Subcutaneous abdominal adipose tissue (tissue), 5 donors: ENCODE results near the gene AP1S3.
"Not testable (repeated sequence)": the region's sequence is repeated elsewhere in the genome, so short reads cannot be mapped to it uniquely, and the experiment has no call there.

ENCODE experiments used
- H3K27ac ChIP-seq: one replicate; pipeline ENCODE4 v1.7.0; 2013; ENCODE audit warnings: low read depth, mild to moderate bottlenecking, inconsistent platforms, low read length, moderate library complexity
- H3K27me3 ChIP-seq, 5 donors: one replicate each; pipeline ENCODE4 v1.7.0; 2013; ENCODE audit warnings: low read length in 5 of 5, inconsistent platforms in 1 of 5; ENCODE audit not compliant: control insufficient read depth in 5 of 5, insufficient read depth in 4 of 5
- H3K36me3 ChIP-seq, 5 donors: one replicate each; pipeline ENCODE4 v1.7.0; 2013; ENCODE audit warnings: low read length in 5 of 5; ENCODE audit not compliant: control insufficient read depth in 5 of 5, insufficient read depth in 5 of 5
- H3K4me1 ChIP-seq, 5 donors: one replicate each; pipeline ENCODE4 v1.7.0; 2013; ENCODE audit warnings: low read length in 5 of 5, mild to moderate bottlenecking in 3 of 5, moderate library complexity in 1 of 5; ENCODE audit not compliant: control insufficient read depth in 5 of 5, insufficient read depth in 5 of 5
- H3K4me3 ChIP-seq, 5 donors: one replicate each; pipeline ENCODE4 v1.7.0; 2013; ENCODE audit warnings: low read length in 5 of 5, low read depth in 1 of 5
- H3K9ac ChIP-seq, 5 donors: one replicate each; pipeline ENCODE4 v1.7.0; 2013; ENCODE audit warnings: low read length in 5 of 5, mild to moderate bottlenecking in 4 of 5, moderate library complexity in 3 of 5
- H3K9me3 ChIP-seq, 5 donors: one replicate each; pipeline ENCODE4 v1.7.0; 2013; ENCODE audit warnings: low read length in 5 of 5; ENCODE audit not compliant: control insufficient read depth in 5 of 5
- donor health status: healthy.
- donor health status: healthy.
- donor health status: healthy.
- donor health status: healthy.
- donor health status: healthy.

Gene AP1S3

GRCh38 chr2:223768179-223768578 lies 69.2 kb downstream of the AP1S3 start:
- H3K4me1 ChIP-seq: no peaks in the 10 kb centered on the region
- no peaks in the 10 kb centered on the region for H3K36me3 ChIP-seq
- no peaks in the 10 kb centered on the region for H3K9me3 ChIP-seq
- H3K27me3 ChIP-seq: no peaks in the 10 kb centered on the region
- no peak overlapping the region for H3K4me3 ChIP-seq
- no peak overlapping the region for H3K9ac ChIP-seq
- no peak overlapping the region for H3K27ac ChIP-seq

- Histone ChIP-seq H3K9ac (no peak overlapping the region), H3K4me3 (no peak overlapping the region), H3K4me1 (no peaks in the 10 kb centered on the region)
Observed at GRCh38 chr2:223767341-223767740, 70.0 kb downstream of the AP1S3 start.

GRCh38 chr2:223765221-223765785 lies 72.1 kb downstream of the AP1S3 start:
- Histone ChIP-seq H3K27ac (no peak overlapping the region), H3K4me1 (no peaks in the 10 kb centered on the region), H3K4me3 (no peak overlapping the region), H3K9ac (no peak overlapping the region), H3K27me3 (no peaks in the 10 kb centered on the region), H3K9me3 (no peaks in the 10 kb centered on the region), H3K36me3 (no peaks in the 10 kb centered on the region)

More at GRCh38 chr2:223767341-223767740, 70.0 kb downstream of the AP1S3 start:
- Histone ChIP-seq H3K27me3 (no peaks in the 10 kb centered on the region), H3K27ac (no peak overlapping the region), H3K36me3 (no peaks in the 10 kb centered on the region), H3K9me3 (no peaks in the 10 kb centered on the region)

GRCh38 chr2:223764796-223765195 lies 72.6 kb downstream of the AP1S3 start:
- no peak overlapping the region for H3K27ac ChIP-seq
- H3K4me1 ChIP-seq: no peaks in the 10 kb centered on the region
- H3K27me3 ChIP-seq: no peaks in the 10 kb centered on the region
- H3K4me3 ChIP-seq: no peak overlapping the region
- H3K36me3 ChIP-seq: no peaks in the 10 kb centered on the region
- no peaks in the 10 kb centered on the region for H3K9me3 ChIP-seq
- H3K9ac ChIP-seq: no peak overlapping the region

- H3K9ac ChIP-seq: no peak overlapping the region
- no peaks in the 10 kb centered on the region for H3K36me3 ChIP-seq
- no peaks in the 10 kb centered on the region for H3K27me3 ChIP-seq
- no peaks in the 10 kb centered on the region for H3K9me3 ChIP-seq
- H3K4me3 ChIP-seq: no peak overlapping the region
- no peaks in the 10 kb centered on the region for H3K4me1 ChIP-seq
- H3K27ac ChIP-seq: no peak overlapping the region
Observed at GRCh38 chr2:223762853-223763252, 74.5 kb downstream of the AP1S3 start.

- H3K27ac ChIP-seq: not testable (repeated sequence)
Observed at GRCh38 chr2:223761746-223762145, 75.6 kb downstream of the AP1S3 start.

DNA sequence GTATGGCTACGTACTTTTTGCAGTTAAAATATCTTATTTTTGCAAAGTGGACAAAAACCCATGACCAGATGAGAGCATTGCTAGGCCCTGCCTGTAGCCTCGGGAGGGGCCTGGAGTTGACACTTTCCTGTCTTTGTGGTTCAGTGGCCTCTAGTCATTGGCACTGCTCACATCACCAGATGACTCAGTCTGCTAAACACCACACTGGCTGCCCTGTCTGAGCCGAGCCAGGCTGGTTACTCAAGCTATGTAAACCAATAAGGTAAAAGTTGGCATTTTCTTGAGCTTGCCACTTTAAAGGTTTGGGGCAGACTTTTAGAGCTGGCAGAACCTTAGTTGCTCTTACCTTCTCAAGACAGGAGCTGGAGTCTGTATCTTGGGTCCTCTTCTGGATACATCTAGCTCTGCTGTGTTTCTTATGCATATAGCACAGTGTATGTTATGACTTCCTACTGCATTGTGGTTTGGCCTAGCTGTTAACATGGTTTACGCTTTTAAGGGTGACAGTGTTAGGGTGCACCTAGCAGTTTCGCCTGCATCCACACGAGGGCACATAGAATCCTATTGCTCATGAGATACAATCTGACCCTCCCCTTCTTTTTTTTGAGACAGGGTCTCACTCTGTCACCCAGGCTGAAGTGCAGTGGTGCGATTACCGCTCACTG lies 76.4 kb downstream of the AP1S3 start:
- Histone ChIP-seq H3K9me3 (no peaks in the 10 kb centered on the region), H3K4me1 (no peaks in the 10 kb centered on the region), H3K36me3 (no peaks in the 10 kb centered on the region), H3K27me3 (no peaks in the 10 kb centered on the region), H3K9ac (no peak overlapping the region), H3K27ac (no peak overlapping the region), H3K4me3 (no peak overlapping the region)

More at GRCh38 chr2:223761746-223762145, 75.6 kb downstream of the AP1S3 start:
- not testable (repeated sequence) for H3K4me1 ChIP-seq, H3K9ac ChIP-seq, H3K36me3 ChIP-seq, H3K4me3 ChIP-seq, H3K27me3 ChIP-seq, H3K9me3 ChIP-seq

GRCh38 chr2:223759569-223760430 lies 77.6 kb downstream of the AP1S3 start:
- Histone ChIP-seq H3K4me1 (no peaks in the 10 kb centered on the region), H3K9ac (no peak overlapping the region), H3K36me3 (no peaks in the 10 kb centered on the region), H3K4me3 (no peak overlapping the region), H3K9me3 (no peaks in the 10 kb centered on the region), H3K27ac (no peak overlapping the region), H3K27me3 (no peaks in the 10 kb centered on the region)

- no peaks in the 10 kb centered on the region for H3K9me3 ChIP-seq
- H3K4me1 ChIP-seq: no peaks in the 10 kb centered on the region
- H3K27me3 ChIP-seq: no peaks in the 10 kb centered on the region
- no peaks in the 10 kb centered on the region for H3K36me3 ChIP-seq
- H3K27ac ChIP-seq: no peak overlapping the region
- no peak overlapping the region for H3K9ac ChIP-seq
- H3K4me3 ChIP-seq: no peak overlapping the region
Observed at GRCh38 chr2:223758131-223758840, 79.1 kb downstream of the AP1S3 start.

GRCh38 chr2:223753940-223754339 lies 83.4 kb downstream of the AP1S3 start:
- no peaks in the 10 kb centered on the region for H3K9me3 ChIP-seq
- H3K4me1 ChIP-seq: no peaks in the 10 kb centered on the region
- H3K27me3 ChIP-seq: no peaks in the 10 kb centered on the region
- no peaks in the 10 kb centered on the region for H3K36me3 ChIP-seq
- H3K4me3 ChIP-seq: no peak overlapping the region
- no peak overlapping the region for H3K27ac ChIP-seq
- no peak overlapping the region for H3K9ac ChIP-seq
